ENCODE data around the gene GNG7.
"Not testable (repeated sequence)": the region's sequence is repeated elsewhere in the genome, so short reads cannot be mapped to it uniquely, and the experiment has no call there.

Gene GNG7

DNA sequence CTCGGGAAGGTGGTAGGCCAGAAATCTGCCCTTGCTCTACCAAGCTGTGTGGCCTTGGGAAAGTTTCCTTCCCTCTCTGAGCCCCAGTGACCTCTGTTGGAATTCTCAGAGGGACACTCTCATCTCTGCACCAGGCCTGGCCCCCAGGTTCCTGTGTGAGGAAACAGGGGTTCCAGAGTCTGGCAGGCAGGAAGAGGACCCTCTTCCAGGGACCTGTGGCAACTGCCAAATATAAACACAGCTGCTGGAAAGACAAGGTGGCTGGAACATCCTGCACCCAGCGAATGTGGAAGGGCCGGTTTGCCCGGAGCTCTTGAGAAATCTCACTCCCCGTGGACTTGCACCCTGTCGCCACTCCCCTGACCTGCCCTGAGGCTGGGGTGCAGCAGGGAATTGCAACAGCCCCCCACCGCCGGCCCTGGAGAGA lies 173.8 kb downstream of the GNG7 start:
- Histone ChIP-seq H3K4me3 (ENCODE audit: low read length) (no peak overlapping the region), H3K4me1 (ENCODE audit: control insufficient read depth, insufficient read depth, low read length) (peaks cover 14% of the 10 kb centered on the region), H3K27me3 (ENCODE audit: control insufficient read depth, insufficient read depth, low read length) (no peaks in the 10 kb centered on the region), H3K36me3 (ENCODE audit: control insufficient read depth, insufficient read depth, low read length) (no peaks in the 10 kb centered on the region), H3K9me3 (ENCODE audit: control insufficient read depth, low read length) (no peaks in the 10 kb centered on the region), H3K9ac (ENCODE audit: low read length) (no peak overlapping the region)

DNA sequence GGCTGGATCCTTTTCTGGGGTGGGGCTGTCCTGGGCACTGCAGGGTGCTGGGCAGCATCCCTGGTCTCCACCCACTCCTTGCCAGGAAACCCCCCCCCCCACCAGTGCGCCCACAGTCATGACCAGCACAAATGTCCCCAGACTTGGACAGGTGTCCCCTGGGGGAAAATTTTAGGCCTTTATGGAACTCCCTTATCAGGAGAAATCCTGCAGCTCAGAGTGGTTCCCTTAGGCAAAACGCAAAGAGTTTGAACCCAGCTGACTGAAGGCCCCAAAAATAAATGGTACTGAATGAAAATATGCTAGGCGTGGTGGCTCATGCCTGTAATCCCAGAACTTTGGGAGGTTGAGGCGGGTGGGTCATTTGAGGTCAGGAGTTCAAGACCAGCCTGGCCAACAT lies 174.8 kb downstream of the GNG7 start:
- Histone ChIP-seq H3K4me3 (ENCODE audit: low read length) (no peak overlapping the region), H3K9me3 (ENCODE audit: control insufficient read depth, low read length) (no peaks in the 10 kb centered on the region), H3K9ac (ENCODE audit: low read length) (no peak overlapping the region), H3K36me3 (ENCODE audit: control insufficient read depth, insufficient read depth, low read length) (no peaks in the 10 kb centered on the region), H3K27me3 (ENCODE audit: control insufficient read depth, insufficient read depth, low read length) (no peaks in the 10 kb centered on the region), H3K4me1 (ENCODE audit: control insufficient read depth, insufficient read depth, low read length) (peaks cover 9% of the 10 kb centered on the region)

DNA sequence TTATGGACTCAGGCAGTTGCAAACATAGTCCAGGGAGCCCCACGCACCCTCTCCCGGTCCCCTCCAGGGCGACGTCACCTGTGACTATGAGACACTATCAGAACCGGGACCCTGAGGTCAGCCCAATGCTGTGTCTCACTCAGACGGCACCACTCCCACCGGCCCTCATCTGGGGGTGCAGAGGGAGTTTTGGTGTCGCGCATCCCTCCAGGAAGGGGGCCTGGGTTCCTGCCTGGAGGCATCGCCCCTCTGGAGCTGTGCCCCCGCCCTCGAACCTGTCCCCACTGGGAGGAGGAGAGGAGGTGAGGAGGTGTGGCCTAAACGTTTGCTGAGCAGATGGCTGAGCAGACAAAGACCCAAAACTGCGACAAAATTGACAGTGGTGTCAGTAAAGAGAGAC lies 175.3 kb downstream of the GNG7 start:
- Histone ChIP-seq H3K36me3 (ENCODE audit: control insufficient read depth, insufficient read depth, low read length) (no peaks in the 10 kb centered on the region), H3K9me3 (ENCODE audit: control insufficient read depth, low read length) (no peaks in the 10 kb centered on the region)

DNA sequence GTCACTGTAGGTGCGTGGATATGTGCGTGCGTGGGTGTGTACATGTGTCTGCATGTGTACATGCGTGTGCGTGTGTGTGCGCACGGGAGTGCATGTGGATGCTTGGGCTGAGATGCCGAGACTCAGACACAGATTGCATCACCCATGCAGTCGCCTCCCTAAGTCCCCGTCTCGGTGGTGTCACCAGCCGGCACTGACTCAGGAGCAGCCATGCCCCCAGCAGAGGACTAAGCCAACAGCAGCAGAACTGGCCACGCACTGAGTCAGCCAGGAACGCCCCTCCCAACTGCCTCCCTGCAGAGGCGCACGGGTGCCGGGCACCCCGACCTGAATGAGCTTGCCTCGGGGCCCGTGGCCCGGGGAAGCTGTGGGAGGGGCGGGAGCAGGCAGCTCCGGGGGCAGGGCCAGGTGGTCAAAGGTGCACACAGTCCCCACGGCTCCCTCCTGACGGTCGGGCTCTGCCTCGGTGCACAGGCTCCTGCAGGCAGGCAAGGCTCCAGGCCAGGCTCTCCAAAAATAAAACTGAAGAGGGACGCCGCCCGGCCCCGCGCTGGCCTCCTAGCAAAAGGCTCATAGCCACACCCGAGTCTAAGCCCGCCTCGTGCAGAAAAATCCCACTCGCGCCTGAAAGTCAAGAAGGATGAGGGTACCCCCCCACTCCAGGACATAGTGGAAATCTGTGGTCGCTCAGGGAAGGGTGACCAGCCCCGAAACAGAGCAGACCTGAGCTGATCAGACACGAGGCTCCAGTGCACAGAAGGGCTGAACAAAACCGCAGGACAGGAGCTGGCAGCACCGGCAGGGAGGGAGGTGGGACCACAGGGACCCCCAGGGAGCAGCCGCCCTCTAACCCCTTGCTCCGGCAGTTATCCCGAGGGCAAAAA lies 177.4 kb downstream of the GNG7 start:
- peak overlapping the region; percentile 34 for H3K9ac ChIP-seq (ENCODE audit: low read length)
- no peaks in the 10 kb centered on the region for H3K27me3 ChIP-seq (ENCODE audit: control insufficient read depth, insufficient read depth, low read length)
- H3K4me1 ChIP-seq (ENCODE audit: control insufficient read depth, insufficient read depth, low read length) = peaks cover 9% of the 10 kb centered on the region
- H3K9me3 ChIP-seq (ENCODE audit: control insufficient read depth, low read length) = no peaks in the 10 kb centered on the region
- no peak overlapping the region for H3K4me3 ChIP-seq (ENCODE audit: low read length)
- H3K36me3 ChIP-seq (ENCODE audit: control insufficient read depth, insufficient read depth, low read length) = no peaks in the 10 kb centered on the region

More for the DNA sequence above, 175.3 kb downstream of the GNG7 start:
- Histone ChIP-seq H3K4me3 (ENCODE audit: low read length) (no peak overlapping the region), H3K4me1 (ENCODE audit: control insufficient read depth, insufficient read depth, low read length) (peaks cover 9% of the 10 kb centered on the region), H3K27me3 (ENCODE audit: control insufficient read depth, insufficient read depth, low read length) (no peaks in the 10 kb centered on the region), H3K9ac (ENCODE audit: low read length) (no peak overlapping the region)

DNA sequence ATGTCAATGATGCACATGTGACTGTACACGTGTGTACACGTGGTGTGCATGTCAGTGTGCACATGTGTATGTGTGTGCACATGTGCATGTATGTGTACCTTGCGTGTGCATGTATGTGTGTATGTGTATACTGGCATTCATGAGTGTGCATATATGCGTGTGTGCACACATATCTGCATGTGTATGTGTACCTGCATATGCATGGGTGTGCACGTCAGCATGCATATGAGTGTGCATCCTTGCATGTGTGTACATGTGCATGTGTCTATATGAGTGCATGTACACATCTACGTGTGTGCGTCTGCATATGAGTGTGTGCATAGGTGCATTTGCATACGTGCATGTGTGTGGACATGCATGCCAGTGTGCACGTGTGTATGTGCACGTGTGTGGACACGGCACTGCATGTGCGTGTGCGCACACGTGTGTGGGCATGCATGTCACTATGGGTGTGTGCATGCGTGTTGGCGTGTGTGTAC lies 178.1 kb downstream of the GNG7 start:
- H3K36me3 ChIP-seq (ENCODE audit: control insufficient read depth, insufficient read depth, low read length) = no peaks in the 10 kb centered on the region
- H3K4me1 ChIP-seq (ENCODE audit: control insufficient read depth, insufficient read depth, low read length) = peaks cover 9% of the 10 kb centered on the region
- H3K9ac ChIP-seq (ENCODE audit: low read length) = no peak overlapping the region
- no peaks in the 10 kb centered on the region for H3K9me3 ChIP-seq (ENCODE audit: control insufficient read depth, low read length)
- no peaks in the 10 kb centered on the region for H3K27me3 ChIP-seq (ENCODE audit: control insufficient read depth, insufficient read depth, low read length)
- no peak overlapping the region for H3K4me3 ChIP-seq (ENCODE audit: low read length)

DNA sequence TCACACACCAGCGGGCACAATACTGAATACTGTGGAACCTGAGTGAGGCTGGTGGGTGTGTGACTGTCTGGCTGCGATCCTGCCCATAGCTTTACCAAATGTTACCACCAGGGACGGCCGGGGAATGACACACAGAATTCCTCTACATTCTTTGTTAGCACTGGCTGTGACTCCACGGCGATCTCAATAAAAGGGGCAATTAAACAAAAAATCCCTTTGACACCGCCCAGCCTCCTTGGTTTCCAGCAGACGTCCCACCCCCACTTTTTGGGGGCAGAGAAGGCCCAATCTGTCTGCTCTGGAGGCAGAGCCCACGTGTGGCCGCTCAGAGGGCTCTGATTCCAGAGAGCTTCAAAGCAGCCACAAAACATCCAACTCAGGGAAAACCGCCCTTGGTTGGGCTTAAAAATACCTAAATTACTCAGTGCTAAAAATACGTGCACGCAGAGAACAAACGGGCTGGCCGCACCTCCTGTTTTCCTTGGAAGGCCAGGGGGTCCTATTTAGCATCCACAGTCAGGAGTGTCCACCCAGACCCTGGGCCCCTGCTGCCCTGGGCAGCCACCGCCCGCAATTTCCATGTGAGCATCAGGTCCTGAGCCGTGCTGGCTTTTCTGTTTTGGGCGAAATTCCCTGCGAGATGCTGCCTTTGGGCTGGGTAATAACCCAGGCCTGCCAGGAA lies 178.7 kb downstream of the GNG7 start:
- H3K36me3 ChIP-seq (ENCODE audit: control insufficient read depth, insufficient read depth, low read length) = no peaks in the 10 kb centered on the region
- no peak overlapping the region for H3K4me3 ChIP-seq (ENCODE audit: low read length)
- H3K27me3 ChIP-seq (ENCODE audit: control insufficient read depth, insufficient read depth, low read length) = no peaks in the 10 kb centered on the region
- no peaks in the 10 kb centered on the region for H3K9me3 ChIP-seq (ENCODE audit: control insufficient read depth, low read length)
- no peak overlapping the region for H3K9ac ChIP-seq (ENCODE audit: low read length)
- H3K4me1 ChIP-seq (ENCODE audit: control insufficient read depth, insufficient read depth, low read length) = peaks cover 6% of the 10 kb centered on the region

DNA sequence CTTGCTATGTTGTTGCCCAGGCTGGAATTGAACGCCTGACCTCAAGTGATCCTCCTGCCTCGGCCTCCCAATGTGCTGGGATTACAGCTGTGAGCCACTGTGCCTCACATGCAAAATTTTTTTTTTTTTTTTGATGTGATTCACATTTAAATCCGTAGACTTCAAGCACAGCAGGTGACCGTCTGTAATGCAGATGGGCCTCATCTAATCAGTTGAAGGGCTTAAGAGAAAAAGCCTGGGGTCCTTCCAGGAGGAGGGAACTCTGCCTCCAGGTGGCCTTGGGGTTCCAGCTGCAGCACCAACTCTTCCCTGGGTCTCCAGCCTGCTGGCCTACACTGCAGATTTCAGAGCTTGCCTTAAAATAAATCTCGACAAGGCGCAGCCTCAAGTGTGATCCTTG lies 183.0 kb downstream of the GNG7 start:
- H3K36me3 ChIP-seq (ENCODE audit: control insufficient read depth, insufficient read depth, low read length) = no peaks in the 10 kb centered on the region
- no peaks in the 10 kb centered on the region for H3K9me3 ChIP-seq (ENCODE audit: control insufficient read depth, low read length)
- H3K4me3 ChIP-seq (ENCODE audit: low read length) = no peak overlapping the region
- no peak overlapping the region for H3K9ac ChIP-seq (ENCODE audit: low read length)
- no peaks in the 10 kb centered on the region for H3K27me3 ChIP-seq (ENCODE audit: control insufficient read depth, insufficient read depth, low read length)
- no peaks in the 10 kb centered on the region for H3K4me1 ChIP-seq (ENCODE audit: control insufficient read depth, insufficient read depth, low read length)

DNA sequence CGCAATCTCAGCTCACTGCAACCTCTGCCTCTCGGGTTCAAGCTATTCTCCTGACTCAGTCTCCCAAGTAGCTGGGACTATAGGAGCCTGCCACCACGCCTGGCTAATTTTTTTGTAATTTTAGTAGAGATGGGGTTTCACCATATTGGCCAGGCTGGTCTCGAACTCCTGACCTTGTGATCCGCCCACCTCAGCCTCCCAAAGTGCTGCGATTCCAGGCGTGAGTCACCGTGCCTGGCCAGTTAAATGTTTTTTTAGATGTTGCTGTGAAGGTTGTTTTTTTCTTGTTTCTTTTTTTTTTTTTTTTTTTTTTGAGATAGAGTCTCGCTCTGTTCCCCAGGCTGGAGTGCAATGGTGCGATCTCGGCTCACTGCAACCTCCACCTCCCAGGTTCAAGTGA lies 183.6 kb downstream of the GNG7 start:
- not testable (repeated sequence) for H3K9ac ChIP-seq (ENCODE audit: low read length); H3K4me3 ChIP-seq (ENCODE audit: low read length); H3K36me3 ChIP-seq (ENCODE audit: control insufficient read depth, insufficient read depth, low read length); H3K4me1 ChIP-seq (ENCODE audit: control insufficient read depth, insufficient read depth, low read length); H3K9me3 ChIP-seq (ENCODE audit: control insufficient read depth, low read length); H3K27me3 ChIP-seq (ENCODE audit: control insufficient read depth, insufficient read depth, low read length)

DNA sequence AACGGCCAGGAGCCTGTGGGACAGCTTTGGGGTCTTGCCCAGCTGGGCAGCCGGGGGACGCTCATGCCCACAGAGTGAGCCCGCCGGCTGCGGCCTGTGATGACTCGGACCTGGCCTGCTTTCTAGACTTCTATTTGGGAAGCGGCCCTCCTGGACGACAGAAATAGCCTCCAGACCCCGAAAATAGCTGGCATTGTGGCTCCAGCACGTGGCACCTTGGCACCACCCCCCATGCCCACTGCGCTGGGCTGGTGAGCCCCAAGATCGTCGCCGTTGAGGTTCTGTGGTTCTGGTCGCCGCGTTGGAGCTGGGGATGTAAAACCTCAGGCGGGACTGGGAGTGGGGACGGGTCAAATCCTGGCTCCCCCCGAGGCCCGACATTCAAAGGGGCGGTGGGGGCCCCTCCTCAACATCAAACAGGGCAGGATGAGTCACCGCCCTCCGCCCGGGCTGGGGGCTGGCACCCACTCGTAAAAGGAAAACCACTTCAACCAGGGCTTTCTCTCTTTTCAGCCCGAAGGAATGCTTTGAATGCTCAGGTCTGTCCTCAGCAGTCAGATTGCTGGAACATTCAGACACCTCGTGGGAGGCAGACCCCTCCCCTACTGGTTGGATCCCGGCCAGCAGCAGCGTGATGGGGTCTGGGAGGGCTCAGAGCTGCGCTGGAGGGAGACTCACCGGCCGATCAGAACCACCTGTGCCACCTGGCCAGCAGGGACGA lies 184.5 kb downstream of the GNG7 start:
- H3K36me3 ChIP-seq (ENCODE audit: control insufficient read depth, insufficient read depth, low read length) = no peaks in the 10 kb centered on the region

DNA sequence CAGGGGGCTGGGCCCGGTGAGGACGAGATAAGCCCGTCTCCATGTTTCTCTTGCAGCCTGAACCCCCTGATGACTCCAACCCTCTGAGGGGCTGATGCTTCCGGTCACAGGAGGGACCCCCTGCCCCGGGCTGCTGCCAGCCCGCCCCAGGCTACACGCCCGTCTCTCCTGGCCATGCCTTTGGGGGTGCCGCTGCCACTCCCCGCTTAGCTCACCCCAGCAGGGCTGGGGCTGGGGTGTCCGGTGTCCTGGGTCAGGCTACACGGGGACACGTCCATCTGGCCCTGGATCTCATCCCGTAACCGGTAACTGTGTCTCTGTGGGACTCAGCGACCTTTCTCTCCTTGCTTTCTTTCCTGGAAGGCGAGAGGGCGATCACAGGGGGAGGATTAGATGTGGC lies 185.8 kb downstream of the GNG7 start:
- H3K36me3 ChIP-seq (ENCODE audit: control insufficient read depth, insufficient read depth, low read length) = no peaks in the 10 kb centered on the region
- H3K4me3 ChIP-seq (ENCODE audit: low read length) = no peak overlapping the region
- no peak overlapping the region for H3K9ac ChIP-seq (ENCODE audit: low read length)
- H3K4me1 ChIP-seq (ENCODE audit: control insufficient read depth, insufficient read depth, low read length) = no peaks in the 10 kb centered on the region
- H3K9me3 ChIP-seq (ENCODE audit: control insufficient read depth, low read length) = no peaks in the 10 kb centered on the region
- no peaks in the 10 kb centered on the region for H3K27me3 ChIP-seq (ENCODE audit: control insufficient read depth, insufficient read depth, low read length)

More for the DNA sequence above, 184.5 kb downstream of the GNG7 start:
- Histone ChIP-seq H3K9me3 (ENCODE audit: control insufficient read depth, low read length) (no peaks in the 10 kb centered on the region), H3K9ac (ENCODE audit: low read length) (no peak overlapping the region), H3K4me3 (ENCODE audit: low read length) (no peak overlapping the region), H3K27me3 (ENCODE audit: control insufficient read depth, insufficient read depth, low read length) (no peaks in the 10 kb centered on the region), H3K4me1 (ENCODE audit: control insufficient read depth, insufficient read depth, low read length) (no peaks in the 10 kb centered on the region)

DNA sequence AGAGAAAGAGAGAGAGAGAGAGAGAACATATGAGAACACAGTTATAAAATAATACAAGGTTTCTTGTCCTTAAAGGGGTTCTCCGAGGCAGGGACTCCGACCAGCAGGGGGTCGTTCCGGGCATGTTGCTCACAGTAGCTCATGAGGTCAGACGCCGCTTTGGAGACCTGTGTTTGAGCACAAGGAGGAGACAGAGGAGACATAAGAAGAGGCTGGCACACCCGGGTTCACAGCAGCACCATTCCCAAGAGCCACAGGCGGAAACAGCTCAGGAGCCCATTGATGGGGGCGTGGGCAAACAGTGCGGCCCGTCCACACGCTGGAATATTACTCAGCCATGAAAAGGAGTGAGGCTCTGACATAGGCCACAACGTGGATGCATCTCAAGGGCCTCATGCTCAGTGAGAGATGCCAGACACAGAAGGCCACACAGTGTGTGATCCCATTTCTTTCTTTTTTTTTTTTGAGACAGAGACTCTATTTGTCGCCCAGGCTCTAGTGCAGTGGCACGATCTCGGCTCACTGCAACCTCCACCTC lies 187.4 kb downstream of the GNG7 start:
- Histone ChIP-seq H3K4me1 (ENCODE audit: control insufficient read depth, insufficient read depth, low read length) (no peaks in the 10 kb centered on the region), H3K9me3 (ENCODE audit: control insufficient read depth, low read length) (no peaks in the 10 kb centered on the region), H3K27me3 (ENCODE audit: control insufficient read depth, insufficient read depth, low read length) (no peaks in the 10 kb centered on the region), H3K36me3 (ENCODE audit: control insufficient read depth, insufficient read depth, low read length) (no peaks in the 10 kb centered on the region), H3K4me3 (ENCODE audit: low read length) (no peak overlapping the region), H3K9ac (ENCODE audit: low read length) (no peak overlapping the region)
